ENCODE data around the gene MGMT. TPM values are rescaled to one million over a fixed set of nuclear protein-coding genes. Genes with fewer than 3 reads are reported as not detected.
A peak's percentile ranks its signal among the peaks of the same experiment; 100 is the strongest.

The MGMT gene
- total RNA-seq (2014; rRNA removed; shearing (Covaris generic)) (19.3 and 21.9 TPM in 2 replicates), polyA plus RNA-seq (2016; fragmentation: Nextera tagmentation; extraction: Ambion mirVana) (19.2 and 21.9 TPM in 2 replicates)
- long read RNA-seq, transcript MGMT-201 (5 exons, 1,759 nt): major isoform, 32 of 40 reads
- long read RNA-seq, partial matches to known transcripts: 3 of 40 reads
- long read RNA-seq, other reads (novel, unspliced or antisense): 3 of 40 reads

DNA sequence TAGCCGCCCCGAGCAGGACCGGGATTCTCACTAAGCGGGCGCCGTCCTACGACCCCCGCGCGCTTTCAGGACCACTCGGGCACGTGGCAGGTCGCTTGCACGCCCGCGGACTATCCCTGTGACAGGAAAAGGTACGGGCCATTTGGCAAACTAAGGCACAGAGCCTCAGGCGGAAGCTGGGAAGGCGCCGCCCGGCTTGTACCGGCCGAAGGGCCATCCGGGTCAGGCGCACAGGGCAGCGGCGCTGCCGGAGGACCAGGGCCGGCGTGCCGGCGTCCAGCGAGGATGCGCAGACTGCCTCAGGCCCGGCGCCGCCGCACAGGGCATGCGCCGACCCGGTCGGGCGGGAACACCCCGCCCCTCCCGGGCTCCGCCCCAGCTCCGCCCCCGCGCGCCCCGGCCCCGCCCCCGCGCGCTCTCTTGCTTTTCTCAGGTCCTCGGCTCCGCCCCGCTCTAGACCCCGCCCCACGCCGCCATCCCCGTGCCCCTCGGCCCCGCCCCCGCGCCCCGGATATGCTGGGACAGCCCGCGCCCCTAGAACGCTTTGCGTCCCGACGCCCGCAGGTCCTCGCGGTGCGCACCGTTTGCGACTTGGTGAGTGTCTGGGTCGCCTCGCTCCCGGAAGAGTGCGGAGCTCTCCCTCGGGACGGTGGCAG, at the start of gene MGMT:
MGMT (plus strand) TSS at position 539 of the 656 bp plus-strand sequence.
- Mint-ChIP-seq H3K4me1 (peaks cover 16% of the 10 kb centered on the region), H3K27me3 (ENCODE audit: insufficient read depth, low read depth, poor library complexity) (peaks cover 21% of the 10 kb centered on the region), H3K9me3 (peaks cover 2% of the 10 kb centered on the region; the same call in 1 of the 3 replicates), H3K4me3 (peak within 1 kb of the TSS; percentile 68), H3K27ac (no peak within 1 kb of the TSS), H3K36me3 (ENCODE audit: low read depth) (0 out of 3 replicates have a peak, but pooled peaks cover 4% of the 10 kb centered on the region)
- Histone ChIP-seq H3K27me3 (ENCODE audit: insufficient read depth) (peaks cover 9% of the 10 kb centered on the region; the same call in 1 of the 2 replicates), H3K4me3 (peak within 1 kb of the TSS; percentile 62), H2AFZ (peak within 1 kb of the TSS; percentile 86), H3K4me2 (peak within 1 kb of the TSS; percentile 81), H3K36me3 (ENCODE audit: insufficient read depth) (no peaks in the 10 kb centered on the region), H3K27ac (ENCODE audit: low read depth) (no peak within 1 kb of the TSS), H3F3A (replicated peaks; ENCODE audit: low read depth) (no peaks in the 10 kb centered on the region), H3K9me2 (ENCODE audit: insufficient read depth) (no peaks in the 10 kb centered on the region), H3K4me1 (ENCODE audit: insufficient read depth) (peaks cover 6% of the 10 kb centered on the region; the same call in 1 of the 2 replicates), H4K20me1 (replicated peaks; ENCODE audit: insufficient read depth) (no peaks in the 10 kb centered on the region), H3K79me2 (replicated peaks; ENCODE audit: insufficient read depth) (no peaks in the 10 kb centered on the region)
- peak; percentile 86 for TF ChIP-seq POLR2AphosphoS5 (IDR thresholded peaks at IDR 0.05; ENCODE audit: low read depth)
- TF ChIP-seq STAT1 (IDR thresholded peaks at IDR 0.05; ENCODE audit: unreplicated experiment): no peak
- DNase-seq (ENCODE audit: low spot score) (peak; percentile 97), ATAC-seq (peak; percentile 88)

- Mint-ChIP-seq H3K27me3 (ENCODE audit: insufficient read depth, low read depth, poor library complexity) (peaks cover 3% of the 10 kb centered on the region), H3K4me3 (no peak overlapping the region), H3K9me3 (no peaks in the 10 kb centered on the region), H3K4me1 (peaks cover 11% of the 10 kb centered on the region; the same call in 2 of the 3 replicates), H3K36me3 (ENCODE audit: low read depth) (no peaks in the 10 kb centered on the region; the same call in 2 of the 3 replicates), H3K27ac (no peak overlapping the region)
- Histone ChIP-seq H4K20me1 (replicated peaks; ENCODE audit: insufficient read depth) (no peaks in the 10 kb centered on the region), H3K9me2 (ENCODE audit: insufficient read depth) (no peaks in the 10 kb centered on the region), H3K36me3 (ENCODE audit: insufficient read depth) (no peaks in the 10 kb centered on the region), H3K27me3 (ENCODE audit: insufficient read depth) (no peaks in the 10 kb centered on the region), H3F3A (replicated peaks; ENCODE audit: low read depth) (no peaks in the 10 kb centered on the region), H3K4me1 (ENCODE audit: insufficient read depth) (no peaks in the 10 kb centered on the region), H2AFZ (peak overlapping the region; percentile 56; the same call in 1 of the 2 replicates), H3K27ac (ENCODE audit: low read depth) (no peak overlapping the region), H3K4me2 (no peak overlapping the region), H3K79me2 (replicated peaks; ENCODE audit: insufficient read depth) (no peaks in the 10 kb centered on the region), H3K4me3 (no peak overlapping the region)
- ATAC-seq (no peak), DNase-seq (ENCODE audit: low spot score) (no peak)
- no peak for TF ChIP-seq EZH2 (IDR thresholded peaks at IDR 0.05; ENCODE audit: low read depth, unreplicated experiment)
- no peak for TF ChIP-seq NANOG (IDR thresholded peaks at IDR 0.05; ENCODE audit: borderline replicate concordance)
- TF ChIP-seq, protein P1, sequence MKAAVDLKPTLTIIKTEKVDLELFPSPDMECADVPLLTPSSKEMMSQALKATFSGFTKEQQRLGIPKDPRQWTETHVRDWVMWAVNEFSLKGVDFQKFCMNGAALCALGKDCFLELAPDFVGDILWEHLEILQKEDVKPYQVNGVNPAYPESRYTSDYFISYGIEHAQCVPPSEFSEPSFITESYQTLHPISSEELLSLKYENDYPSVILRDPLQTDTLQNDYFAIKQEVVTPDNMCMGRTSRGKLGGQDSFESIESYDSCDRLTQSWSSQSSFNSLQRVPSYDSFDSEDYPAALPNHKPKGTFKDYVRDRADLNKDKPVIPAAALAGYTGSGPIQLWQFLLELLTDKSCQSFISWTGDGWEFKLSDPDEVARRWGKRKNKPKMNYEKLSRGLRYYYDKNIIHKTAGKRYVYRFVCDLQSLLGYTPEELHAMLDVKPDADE (IDR thresholded peaks at IDR 0.05): no peak
- TF ChIP-seq, protein P2, sequence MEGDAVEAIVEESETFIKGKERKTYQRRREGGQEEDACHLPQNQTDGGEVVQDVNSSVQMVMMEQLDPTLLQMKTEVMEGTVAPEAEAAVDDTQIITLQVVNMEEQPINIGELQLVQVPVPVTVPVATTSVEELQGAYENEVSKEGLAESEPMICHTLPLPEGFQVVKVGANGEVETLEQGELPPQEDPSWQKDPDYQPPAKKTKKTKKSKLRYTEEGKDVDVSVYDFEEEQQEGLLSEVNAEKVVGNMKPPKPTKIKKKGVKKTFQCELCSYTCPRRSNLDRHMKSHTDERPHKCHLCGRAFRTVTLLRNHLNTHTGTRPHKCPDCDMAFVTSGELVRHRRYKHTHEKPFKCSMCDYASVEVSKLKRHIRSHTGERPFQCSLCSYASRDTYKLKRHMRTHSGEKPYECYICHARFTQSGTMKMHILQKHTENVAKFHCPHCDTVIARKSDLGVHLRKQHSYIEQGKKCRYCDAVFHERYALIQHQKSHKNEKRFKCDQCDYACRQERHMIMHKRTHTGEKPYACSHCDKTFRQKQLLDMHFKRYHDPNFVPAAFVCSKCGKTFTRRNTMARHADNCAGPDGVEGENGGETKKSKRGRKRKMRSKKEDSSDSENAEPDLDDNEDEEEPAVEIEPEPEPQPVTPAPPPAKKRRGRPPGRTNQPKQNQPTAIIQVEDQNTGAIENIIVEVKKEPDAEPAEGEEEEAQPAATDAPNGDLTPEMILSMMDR (conservative IDR thresholded peaks at IDR 0.05; ENCODE audit: low read depth in 2 of 2): no peak
Measured at GRCh38 chr10:129417870-129418269, 49.2 kb upstream of the MGMT start.
